Measurements from ENCODE around the gene TBC1D3H. TPM values are rescaled to one million over a fixed set of nuclear protein-coding genes. Genes with fewer than 3 reads are reported as not detected.
"Not testable (repeated sequence)": the region's sequence is repeated elsewhere in the genome, so short reads cannot be mapped to it uniquely, and the experiment has no call there.

Gene TBC1D3H
- not detected for total RNA-seq

DNA sequence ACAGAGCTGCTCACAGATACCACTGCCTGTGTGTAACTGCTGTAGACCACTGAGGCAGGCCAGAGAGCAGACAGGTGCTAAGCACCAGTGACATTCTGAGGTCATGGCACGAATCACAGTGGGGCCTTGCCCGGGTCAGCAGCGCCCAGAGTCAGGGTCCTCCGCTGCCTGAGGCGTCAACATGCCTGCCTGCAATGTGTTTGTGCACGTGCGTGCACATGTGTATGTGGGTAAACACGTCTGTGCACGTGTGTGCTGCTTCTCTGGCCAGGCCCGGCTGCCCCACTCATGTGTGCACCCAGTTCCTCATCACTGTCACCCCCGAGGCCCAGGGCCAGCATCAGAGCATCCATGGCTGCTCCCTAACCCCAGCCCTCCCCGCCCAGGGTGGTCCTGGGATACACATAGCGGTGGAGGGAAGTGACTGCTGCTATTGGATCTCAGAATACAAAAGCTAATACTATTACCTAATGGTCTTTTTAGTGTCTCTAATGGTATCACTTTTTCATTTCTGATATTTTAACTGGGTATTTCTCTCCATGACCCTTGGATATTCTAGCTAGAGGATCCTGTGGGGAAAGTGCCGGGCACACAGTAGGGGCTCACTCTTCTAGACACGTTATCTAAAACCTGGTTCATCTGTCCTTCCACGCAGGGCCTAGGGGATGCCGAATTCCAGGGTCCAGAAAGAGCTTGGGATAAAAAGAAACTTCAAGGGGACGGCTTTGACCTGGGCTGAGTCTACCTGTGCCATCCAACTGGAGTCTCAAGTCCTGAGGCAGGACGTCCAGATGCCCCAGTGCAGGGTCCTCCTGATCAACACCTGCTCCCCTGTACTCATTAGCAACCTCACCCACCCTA lies at the start of gene TBC1D3H:
Gene TBC1D3H (minus strand): TSS at position 51 of the 861 bp plus-strand sequence. CDS start 1,540 bp downstream, outside the sequence.
- DNase-seq; H3K4me3 ChIP-seq; H3K4me1 ChIP-seq; intact Hi-C loops (cut with DNase I; ENCODE audit: low total_unique reads); H3K27ac ChIP-seq; H3K27me3 ChIP-seq; H3K9me3 ChIP-seq; H3K36me3 ChIP-seq; in situ Hi-C loops (cut with MboI; ENCODE audit: low pct_ligation_motif_present in 1 of 4, low pct_unique_long_range_greater_than_20kb in 1 of 4, low sequenced_read_pairs in 3 of 4): not testable (repeated sequence)
- 70 to 76% methylated on average over 7 to 12 of the region's 19 CpGs for WGBS, 2 donors (ENCODE audit: low coverage in 1 of 2)

- H3K27ac ChIP-seq; DNase-seq; intact Hi-C loops (cut with DNase I; ENCODE audit: low total_unique reads); H3K9me3 ChIP-seq; H3K36me3 ChIP-seq; H3K4me1 ChIP-seq; H3K27me3 ChIP-seq; in situ Hi-C loops (cut with MboI; ENCODE audit: low pct_ligation_motif_present in 1 of 4, low pct_unique_long_range_greater_than_20kb in 1 of 4, low sequenced_read_pairs in 3 of 4); H3K4me3 ChIP-seq: not testable (repeated sequence)
- no CpG with 5 or more reads among the region's 13 CpGs for WGBS, 2 donors (ENCODE audit: low coverage in 1 of 2)
These were observed 40.7 kb upstream of the TBC1D3H start for GRCh38 chr17:36428891-36429290.

GRCh38 chr17:36415180-36415941 lies 27.1 kb upstream of the TBC1D3H start:
- H3K27me3 ChIP-seq; H3K27ac ChIP-seq; DNase-seq; H3K4me3 ChIP-seq; H3K36me3 ChIP-seq; in situ Hi-C loops (cut with MboI; ENCODE audit: low pct_ligation_motif_present in 1 of 4, low pct_unique_long_range_greater_than_20kb in 1 of 4, low sequenced_read_pairs in 3 of 4); H3K9me3 ChIP-seq; intact Hi-C loops (cut with DNase I; ENCODE audit: low total_unique reads); H3K4me1 ChIP-seq: not testable (repeated sequence)
- no CpG with 5 or more reads among the region's 2 CpGs for WGBS, 2 donors (ENCODE audit: low coverage in 1 of 2)

DNA sequence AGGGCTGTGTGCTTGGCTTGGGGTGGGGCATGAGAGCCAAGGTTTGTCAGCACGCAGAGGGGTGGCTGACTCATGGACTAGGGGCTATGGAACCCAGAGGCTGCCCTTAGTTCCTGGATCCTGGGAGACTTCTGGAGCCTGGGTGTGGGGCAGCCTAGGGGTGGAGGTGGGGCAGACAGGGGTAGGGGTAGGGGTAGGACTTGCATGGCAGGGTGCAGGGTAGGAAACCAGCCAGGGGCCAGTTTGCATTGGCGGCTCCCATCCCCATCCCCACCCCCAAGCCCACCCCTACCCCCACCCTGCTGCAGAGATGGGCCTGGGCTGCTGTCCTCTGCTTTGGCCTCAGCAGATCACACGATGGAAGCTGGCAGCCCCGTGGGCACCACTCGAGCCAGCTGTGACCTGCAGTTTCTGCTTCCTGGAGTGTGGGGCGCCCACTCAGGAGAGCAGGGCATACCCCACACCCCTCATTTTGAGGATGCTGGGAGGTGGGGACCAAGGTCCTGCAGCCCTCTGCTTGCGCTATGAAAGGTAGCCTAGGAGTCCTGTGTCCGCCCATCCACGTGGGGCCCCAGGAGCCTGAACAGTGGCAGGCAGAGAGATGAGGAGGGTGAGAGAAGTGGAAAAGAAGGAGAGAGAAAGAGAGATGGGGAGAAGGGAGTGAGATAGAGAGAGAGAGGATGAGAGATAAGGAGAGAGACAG lies 2.9 kb upstream of the TBC1D3H start:
- 89% methylated on average over 1 of the region's 9 CpGs; no CpG with 5 or more reads in 1 of the 2 donors for WGBS, 2 donors (ENCODE audit: low coverage in 1 of 2)
- H3K9me3 ChIP-seq; in situ Hi-C loops (cut with MboI; ENCODE audit: low pct_ligation_motif_present in 1 of 4, low pct_unique_long_range_greater_than_20kb in 1 of 4, low sequenced_read_pairs in 3 of 4); intact Hi-C loops (cut with DNase I; ENCODE audit: low total_unique reads); H3K27ac ChIP-seq; H3K4me3 ChIP-seq; H3K4me1 ChIP-seq; H3K36me3 ChIP-seq; H3K27me3 ChIP-seq; DNase-seq: not testable (repeated sequence)

DNA sequence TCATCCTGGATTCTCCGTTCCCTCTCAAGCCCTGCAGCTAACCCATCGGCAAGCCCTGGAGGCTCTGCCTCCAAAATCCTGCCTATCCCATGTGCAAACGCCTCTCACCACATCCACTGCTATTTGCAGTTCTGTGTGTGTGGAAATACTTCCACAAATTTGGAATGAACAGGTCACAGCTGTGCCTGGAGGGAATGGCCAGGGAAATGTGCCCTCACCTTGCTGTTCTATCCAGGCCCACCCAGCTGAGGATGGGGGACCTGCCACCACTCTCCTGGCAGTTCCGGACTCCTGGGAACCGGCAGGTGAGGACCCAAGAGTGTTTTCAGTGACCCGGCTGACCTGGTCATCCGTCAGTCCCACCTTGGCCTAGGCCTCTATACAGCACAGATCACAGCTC lies 12.3 kb downstream of the TBC1D3H start:
- H3K9me3 ChIP-seq; DNase-seq; in situ Hi-C loops (cut with MboI; ENCODE audit: low pct_ligation_motif_present in 1 of 4, low pct_unique_long_range_greater_than_20kb in 1 of 4, low sequenced_read_pairs in 3 of 4); H3K27me3 ChIP-seq; intact Hi-C loops (cut with DNase I; ENCODE audit: low total_unique reads); H3K4me1 ChIP-seq; H3K36me3 ChIP-seq; H3K4me3 ChIP-seq; H3K27ac ChIP-seq: not testable (repeated sequence)
- no CpG with 5 or more reads among the region's 7 CpGs for WGBS, 2 donors (ENCODE audit: low coverage in 1 of 2)

GRCh38 chr17:36362496-36362895 lies 25.7 kb downstream of the TBC1D3H start:
- H3K36me3 ChIP-seq; H3K4me3 ChIP-seq; in situ Hi-C loops (cut with MboI; ENCODE audit: low pct_ligation_motif_present in 1 of 4, low pct_unique_long_range_greater_than_20kb in 1 of 4, low sequenced_read_pairs in 3 of 4); intact Hi-C loops (cut with DNase I; ENCODE audit: low total_unique reads); DNase-seq; H3K27me3 ChIP-seq; H3K27ac ChIP-seq; H3K4me1 ChIP-seq; H3K9me3 ChIP-seq: not testable (repeated sequence)
- whole genome bisulfite sequencing, 2 donors (ENCODE audit: low coverage in 1 of 2): 20% methylated on average over 1 of the region's 6 CpGs; no CpG with 5 or more reads in 1 of the 2 donors

Small RNAs within 50 kb of the gene (small RNA-seq; reads per million reads assigned to genes)
- 0 reads per million in 4 donors for gene RNU6-1192P

Other genes starting within 250 kb of the TBC1D3H start
- 10 to 100 TPM in 1 of 4 donors, 1 to 10 TPM in 1, not detected in 2; 5.2 to 12.1 TPM for gene TBC1D3B, start 211.8 kb downstream of the TBC1D3H start, total RNA-seq
- under 1 TPM in 1 of 4 donors, not detected in 3; 0.79 TPM for gene CCL3L1, start 191.7 kb downstream of the TBC1D3H start, total RNA-seq
- 1 to 10 TPM in 2 of 4 donors, not detected in 2; 4.0 TPM for gene CCL4L2, start 177.4 kb downstream of the TBC1D3H start, total RNA-seq
- under 1 TPM in 1 of 4 donors, not detected in 3; 0.27 TPM for gene TBC1D3I, start 123.9 kb downstream of the TBC1D3H start, total RNA-seq
- gene TBC1D3G, start 64.6 kb downstream of the TBC1D3H start, total RNA-seq: 1 to 10 TPM in 1 of 4 donors, not detected in 3; 5.6 TPM
- gene ZNHIT3, start 98.2 kb upstream of the TBC1D3H start, total RNA-seq: 10 to 100 TPM in 3 of 4 donors, 1 to 10 TPM in 1; 6.7 to 38.6 (median 27.2) TPM
- 100 to 1,000 TPM in 3 of 4 donors, 10 to 100 TPM in 1; 94.2 to 230 (median 159) TPM for gene MYO19, start 146.4 kb upstream of the TBC1D3H start, total RNA-seq
- 1 to 10 TPM in 3 of 4 donors, not detected in 1; 2.6 to 4.6 (median 4.4) TPM for gene PIGW, start 146.6 kb upstream of the TBC1D3H start, total RNA-seq
- gene GGNBP2, start 156.5 kb upstream of the TBC1D3H start, total RNA-seq: 100 to 1,000 TPM in 2 of 4 donors, 10 to 100 TPM in 2; 48.6 to 128 (median 91.6) TPM
- 100 to 1,000 TPM in 3 of 4 donors, 10 to 100 TPM in 1; 93.1 to 307 (median 214) TPM for gene DHRS11, start 203.4 kb upstream of the TBC1D3H start, total RNA-seq
- 10 to 100 TPM in 3 of 4 donors, 1 to 10 TPM in 1; 9.5 to 20.9 (median 11.5) TPM for gene MRM1, start 213.1 kb upstream of the TBC1D3H start, total RNA-seq